OCI-LY3 (cell line): ENCODE measurements around the gene ZNF683.

ENCODE experiments used
- EZH2phosphoT487 ChIP-seq: fragments of 200-600 bp; shearing (Covaris generic); IDR thresholded peaks from 2 replicates; pipeline ENCODE4 v1.6.1; 2018; ENCODE audit warnings: antibody characterized with exemption, mixed run types, low read depth
- TF ChIP-seq, protein P1 (sequence below): fragments of 200-600, 300-600 bp; sonication (generic); IDR thresholded peaks from 2 replicates; pipeline ENCODE4 v1.5.1; 2014; ENCODE audit warnings: antibody characterized with exemption, low read length, low read depth

- TF ChIP-seq, protein P1, sequence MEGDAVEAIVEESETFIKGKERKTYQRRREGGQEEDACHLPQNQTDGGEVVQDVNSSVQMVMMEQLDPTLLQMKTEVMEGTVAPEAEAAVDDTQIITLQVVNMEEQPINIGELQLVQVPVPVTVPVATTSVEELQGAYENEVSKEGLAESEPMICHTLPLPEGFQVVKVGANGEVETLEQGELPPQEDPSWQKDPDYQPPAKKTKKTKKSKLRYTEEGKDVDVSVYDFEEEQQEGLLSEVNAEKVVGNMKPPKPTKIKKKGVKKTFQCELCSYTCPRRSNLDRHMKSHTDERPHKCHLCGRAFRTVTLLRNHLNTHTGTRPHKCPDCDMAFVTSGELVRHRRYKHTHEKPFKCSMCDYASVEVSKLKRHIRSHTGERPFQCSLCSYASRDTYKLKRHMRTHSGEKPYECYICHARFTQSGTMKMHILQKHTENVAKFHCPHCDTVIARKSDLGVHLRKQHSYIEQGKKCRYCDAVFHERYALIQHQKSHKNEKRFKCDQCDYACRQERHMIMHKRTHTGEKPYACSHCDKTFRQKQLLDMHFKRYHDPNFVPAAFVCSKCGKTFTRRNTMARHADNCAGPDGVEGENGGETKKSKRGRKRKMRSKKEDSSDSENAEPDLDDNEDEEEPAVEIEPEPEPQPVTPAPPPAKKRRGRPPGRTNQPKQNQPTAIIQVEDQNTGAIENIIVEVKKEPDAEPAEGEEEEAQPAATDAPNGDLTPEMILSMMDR, result no peak
- no peak for TF ChIP-seq EZH2phosphoT487
These were observed 36.1 kb upstream of the ZNF683 start for GRCh38 chr1:26408604-26409003.
